HepG2 (cell line): ENCODE data around the gene MRM3. TPM values are rescaled to one million over a fixed set of nuclear protein-coding genes. Genes with fewer than 3 reads are reported as not detected.

Experiments used
- CEBPZ ChIP-seq: IDR thresholded peaks from 2 replicates; pipeline ENCODE4 v1.6.1; 2012; ENCODE audit warnings: low read length, improper control_type of control experiment
- LRRFIP1 ChIP-seq: sonication (generic); formaldehyde crosslinking; conservative IDR thresholded peaks from 2 replicates; pipeline ENCODE4 v1.4.0; 2020; ENCODE audit warnings: missing genetic modification reagents
- MXD1 ChIP-seq: sonication (generic); formaldehyde crosslinking; IDR thresholded peaks from 2 replicates; pipeline ENCODE4 v1.4.0; 2020; ENCODE audit warnings: mild to moderate bottlenecking, missing genetic modification reagents
- SNAPC4 ChIP-seq: sonication (generic); formaldehyde crosslinking; IDR thresholded peaks from 2 replicates; pipeline ENCODE4 v1.4.0; 2020; ENCODE audit warnings: mild to moderate bottlenecking, missing genetic modification reagents
- STAT5B ChIP-seq: sonication (generic); formaldehyde crosslinking; IDR thresholded peaks from 2 replicates; pipeline ENCODE4 v1.4.0; 2020; ENCODE audit warnings: missing genetic modification reagents
- ZBED4 ChIP-seq: sonication (generic); formaldehyde crosslinking; IDR thresholded peaks from 2 replicates; pipeline ENCODE4 v1.4.0; 2020; ENCODE audit warnings: missing genetic modification reagents, borderline replicate concordance
- ZNF800 ChIP-seq: sonication (generic); formaldehyde crosslinking; IDR thresholded peaks from 2 replicates; pipeline ENCODE4 v1.4.0; 2020; ENCODE audit warnings: missing genetic modification reagents
- ZSCAN29 ChIP-seq: sonication (generic); formaldehyde crosslinking; conservative IDR thresholded peaks from 2 replicates; pipeline ENCODE4 v1.4.0; 2020; ENCODE audit warnings: mild to moderate bottlenecking, missing genetic modification reagents
- ZSCAN31 ChIP-seq: sonication (generic); formaldehyde crosslinking; IDR thresholded peaks from 2 replicates; pipeline ENCODE4 v1.5.0; 2020; ENCODE audit warnings: low read depth, mild to moderate bottlenecking, missing genetic modification reagents
- polyA plus RNA-seq, 8 experiments: library from polyadenylated mRNA; depleted of rRNA in 3 of 8; stranded (reverse) in 7 of 8; unstranded in 1 of 8; fragments of >200 nt; fragmentation: Illumina TruSeq in 4 of 8; extraction: Trizol in 4 of 8; gene quantifications; 2 replicates each; pipeline versions ENCODE4 v1.2.1 to v1.2.3, GENCODE V29; 2011 to 2016; ENCODE audit warnings: low read depth in 4 of 8, missing spikeins in 1 of 8, mixed read lengths in 1 of 8; ENCODE audit not compliant: insufficient read depth in 1 of 8
- total RNA-seq, 5 experiments: library from RNA; depleted of rRNA; stranded (reverse); fragments of >200 nt; fragmentation: Illumina TruSeq; extraction: Trizol; gene quantifications; 2 replicates each; pipeline ENCODE4 v1.2.3, GENCODE V29; 2016; ENCODE audit warnings: low read depth in 1 of 5

Gene MRM3
- total and polyA plus RNA-seq, 2 of the 13 experiments (the other 11 are each of a cell fraction or from before 2014, with no cell fraction given) = 12.3 to 25.5 TPM

GRCh38 chr17:732902-733720 is 49.0 kb upstream of the MRM3 start (continued):
- TF ChIP-seq ZNF800 (peak; percentile 81; the same call in 1 of the 2 replicates), SNAPC4 (CRISPR knock-in tag) (no peak), CEBPZ (no peak), ZBED4 (no peak), MXD1 (CRISPR knock-in tag) (peak; percentile 27; the same call in 1 of the 2 replicates), ZSCAN31 (peak; percentile 50; the same call in 1 of the 2 replicates), STAT5B (CRISPR knock-in tag) (no peak), LRRFIP1 (CRISPR knock-in tag) (no peak), ZSCAN29 (CRISPR knock-in tag) (no peak)
